Natural killer cell (primary cell): ENCODE data around the gene GBP4. TPM values are rescaled to one million over a fixed set of nuclear protein-coding genes. Genes with fewer than 3 reads are reported as not detected.

ENCODE experiments used
- ATAC-seq, 3 donors: fragments of 150-1000 bp in 2 of 3; fragments of 200-7000 bp in 1 of 3; cut with Tn5 transposase; 1 replicate in 1 of 3; 2 replicates in 2 of 3; pipeline ENCODE4 v1.10.0; 2021; ENCODE audit warnings: mild to moderate bottlenecking in 2 of 3, moderate library complexity in 2 of 3
- DNase-seq, 2 donors: peaks; one replicate each; pipeline versions ENCODE4 v3.0.0 to v3.0.0-alpha.2; 2013 to 2021; ENCODE audit warnings: mixed read lengths in 1 of 2
- H3K27ac ChIP-seq: one replicate; pipeline ENCODE4 v1.5.1; 2013; ENCODE audit warnings: mild to moderate bottlenecking, low read length
- H3K27me3 ChIP-seq: one replicate; pipeline ENCODE4 v1.6.1; 2013; ENCODE audit warnings: low read length; ENCODE audit not compliant: control insufficient read depth, insufficient read depth
- H3K36me3 ChIP-seq: one replicate; pipeline ENCODE4 v1.6.1; 2013; ENCODE audit warnings: low read length; ENCODE audit not compliant: control insufficient read depth, insufficient read depth
- H3K4me1 ChIP-seq: one replicate; pipeline ENCODE4 v1.6.1; 2013; ENCODE audit warnings: low read length; ENCODE audit not compliant: control insufficient read depth, insufficient read depth
- H3K4me3 ChIP-seq: one replicate; pipeline ENCODE4 v1.5.1; 2013; ENCODE audit warnings: low read length
- H3K9me3 ChIP-seq: one replicate; pipeline ENCODE4 v1.6.1; 2013; ENCODE audit warnings: low read length; ENCODE audit not compliant: control insufficient read depth, insufficient read depth
- H3K27ac Mint-ChIP-seq, 2 donors: one replicate each; pipeline ENCODE4 v1.8.0; 2022; ENCODE audit warnings: mild to moderate bottlenecking in 2 of 2, mixed read lengths in 2 of 2, moderate library complexity in 1 of 2
- H3K27me3 Mint-ChIP-seq, 2 donors: one replicate each; pipeline ENCODE4 v1.8.0; 2022; ENCODE audit warnings: low read depth in 2 of 2, mixed read lengths in 2 of 2
- H3K36me3 Mint-ChIP-seq: one replicate; pipeline ENCODE4 v1.8.0; 2022; ENCODE audit warnings: mixed read lengths
- H3K4me1 Mint-ChIP-seq, 2 donors: one replicate each; pipeline ENCODE4 v1.8.0; 2022; ENCODE audit warnings: mixed read lengths in 2 of 2
- H3K4me3 Mint-ChIP-seq: one replicate; pipeline ENCODE4 v1.8.0; 2022; ENCODE audit warnings: mild to moderate bottlenecking, moderate library complexity, mixed read lengths
- H3K9me3 Mint-ChIP-seq, 2 donors: one replicate each; pipeline ENCODE4 v1.8.0; 2022; ENCODE audit warnings: mixed read lengths in 2 of 2
- WGBS: methylation state at CpG from one replicate; pipeline ENCODE4 v1.1.7; 2013; ENCODE audit warnings: missing lambda C conversion rate; ENCODE audit not compliant: insufficient coverage; 5-methylcytosine and 5-hydroxymethylcytosine counted together
- intact Hi-C: fragments of 100-400 bp; cut with micrococcal nuclease; formaldehyde crosslinking; loops from one replicate; pipeline ENCODE4 v1.14.2; 2022
- total RNA-seq, 4 donors: library from RNA; stranded (reverse); fragments of 120-200 nt in 1 of 4; gene quantifications; one replicate each; pipeline versions ENCODE4 v1.2.3 to v1.2.4, GENCODE V29; 2013 to 2022
- TF ChIP-seq, protein P1 (sequence below): fragments of 200-600 bp; IDR thresholded peaks from one replicate; pipeline ENCODE4 v1.8.0; 2022; ENCODE audit warnings: antibody characterized with exemption

GBP4 gene
- total RNA-seq, 3 donors from 2014 or later (not counting 1 experiment from before 2014, with no cell fraction given) = 39.1 to 62.1 (median 45.6) TPM

- TF ChIP-seq, protein P1, sequence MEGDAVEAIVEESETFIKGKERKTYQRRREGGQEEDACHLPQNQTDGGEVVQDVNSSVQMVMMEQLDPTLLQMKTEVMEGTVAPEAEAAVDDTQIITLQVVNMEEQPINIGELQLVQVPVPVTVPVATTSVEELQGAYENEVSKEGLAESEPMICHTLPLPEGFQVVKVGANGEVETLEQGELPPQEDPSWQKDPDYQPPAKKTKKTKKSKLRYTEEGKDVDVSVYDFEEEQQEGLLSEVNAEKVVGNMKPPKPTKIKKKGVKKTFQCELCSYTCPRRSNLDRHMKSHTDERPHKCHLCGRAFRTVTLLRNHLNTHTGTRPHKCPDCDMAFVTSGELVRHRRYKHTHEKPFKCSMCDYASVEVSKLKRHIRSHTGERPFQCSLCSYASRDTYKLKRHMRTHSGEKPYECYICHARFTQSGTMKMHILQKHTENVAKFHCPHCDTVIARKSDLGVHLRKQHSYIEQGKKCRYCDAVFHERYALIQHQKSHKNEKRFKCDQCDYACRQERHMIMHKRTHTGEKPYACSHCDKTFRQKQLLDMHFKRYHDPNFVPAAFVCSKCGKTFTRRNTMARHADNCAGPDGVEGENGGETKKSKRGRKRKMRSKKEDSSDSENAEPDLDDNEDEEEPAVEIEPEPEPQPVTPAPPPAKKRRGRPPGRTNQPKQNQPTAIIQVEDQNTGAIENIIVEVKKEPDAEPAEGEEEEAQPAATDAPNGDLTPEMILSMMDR = no peak
- H3K9me3 Mint-ChIP-seq = peaks cover 0 to 3% of the 10 kb centered on the region in 2 donors
- no peaks in the 10 kb centered on the region for H3K27me3 ChIP-seq
- H3K4me3 Mint-ChIP-seq = no peak overlapping the region
- H3K36me3 ChIP-seq = no peaks in the 10 kb centered on the region
- peak overlapping the region in 1 of 2 donors; percentile 18 for H3K27ac Mint-ChIP-seq
- H3K36me3 Mint-ChIP-seq = peaks cover 9% of the 10 kb centered on the region
- no peaks in the 10 kb centered on the region for H3K4me1 Mint-ChIP-seq
- ATAC-seq (no peak), DNase-seq (no peak)
- intact Hi-C loops = no loop called here
- H3K27me3 Mint-ChIP-seq = no peaks in the 10 kb centered on the region
- H3K4me1 ChIP-seq = no peaks in the 10 kb centered on the region
- no peak overlapping the region for H3K27ac ChIP-seq
- WGBS = 100% methylated on average over 1 of the region's 1 CpG
- no peak overlapping the region for H3K4me3 ChIP-seq
- no peaks in the 10 kb centered on the region for H3K9me3 ChIP-seq
Measured at GRCh38 chr1:89213347-89213746, 14.6 kb upstream of the GBP4 start.

DNA sequence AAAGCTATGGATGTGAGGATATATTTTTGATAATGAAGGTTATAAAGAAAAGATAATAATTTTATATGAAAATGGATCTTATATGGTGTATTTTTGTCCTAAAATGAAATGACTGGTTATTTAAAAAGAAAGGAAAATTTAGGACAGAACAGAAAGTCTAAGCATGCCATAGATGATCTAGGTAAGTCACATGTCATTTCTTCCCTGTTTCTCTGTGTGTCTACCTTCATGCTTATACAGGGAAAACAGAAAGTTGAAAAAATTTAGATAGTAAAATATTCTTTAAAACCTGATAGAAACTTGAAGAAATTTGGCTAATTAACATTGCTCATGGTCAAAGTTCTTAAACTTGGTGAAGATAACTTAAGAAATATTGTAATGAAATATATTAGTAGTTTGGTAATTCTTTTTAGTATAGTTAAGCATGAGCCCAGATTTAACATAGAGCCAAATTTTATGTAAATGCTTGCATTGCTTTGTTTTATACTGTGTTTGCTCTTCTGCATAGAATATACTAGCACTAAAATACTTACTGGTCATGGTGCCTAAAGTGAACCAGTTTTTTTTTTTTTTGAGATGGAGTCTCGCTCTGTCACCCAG is 12.4 kb upstream of the GBP4 start:
- ATAC-seq (no peak), DNase-seq (no peak)
- no peaks in the 10 kb centered on the region for H3K4me1 ChIP-seq
- no peaks in the 10 kb centered on the region for H3K36me3 ChIP-seq
- H3K4me3 Mint-ChIP-seq = no peak overlapping the region
- no peaks in the 10 kb centered on the region for H3K27me3 Mint-ChIP-seq
- no peak overlapping the region for H3K4me3 ChIP-seq
- H3K27ac Mint-ChIP-seq = no peak overlapping the region
- H3K36me3 Mint-ChIP-seq = peaks cover 6% of the 10 kb centered on the region
- H3K9me3 Mint-ChIP-seq = peaks cover 2 to 5% of the 10 kb centered on the region in 2 donors
- no peak overlapping the region for H3K27ac ChIP-seq
- H3K9me3 ChIP-seq = no peaks in the 10 kb centered on the region
- TF ChIP-seq, protein P1 = no peak
- intact Hi-C loops = no loop called here
- no peaks in the 10 kb centered on the region for H3K27me3 ChIP-seq
- 100% methylated on average over 1 of the region's 1 CpG for WGBS
- no peaks in the 10 kb centered on the region for H3K4me1 Mint-ChIP-seq

GRCh38 chr1:89206373-89206772 is 7.6 kb upstream of the GBP4 start:
- no peaks in the 10 kb centered on the region for H3K27me3 Mint-ChIP-seq
- Histone ChIP-seq H3K27me3 (no peaks in the 10 kb centered on the region), H3K4me1 (peaks cover 2% of the 10 kb centered on the region), H3K36me3 (no peaks in the 10 kb centered on the region), H3K4me3 (no peak overlapping the region), H3K27ac (no peak overlapping the region), H3K9me3 (peaks cover 9% of the 10 kb centered on the region)
- H3K9me3 Mint-ChIP-seq = peaks cover 8 to 9% of the 10 kb centered on the region in 2 donors
- H3K4me1 Mint-ChIP-seq = peaks cover 4 to 26% of the 10 kb centered on the region in 2 donors
- no peak for ATAC-seq
- DNase-seq = no peak
- WGBS = 84% methylated on average over 3 of the region's 3 CpGs
- H3K4me3 Mint-ChIP-seq = no peak overlapping the region
- no peak overlapping the region for H3K27ac Mint-ChIP-seq
- intact Hi-C loops = no loop called here
- peaks cover 17% of the 10 kb centered on the region for H3K36me3 Mint-ChIP-seq
- TF ChIP-seq, protein P1 = no peak

DNA sequence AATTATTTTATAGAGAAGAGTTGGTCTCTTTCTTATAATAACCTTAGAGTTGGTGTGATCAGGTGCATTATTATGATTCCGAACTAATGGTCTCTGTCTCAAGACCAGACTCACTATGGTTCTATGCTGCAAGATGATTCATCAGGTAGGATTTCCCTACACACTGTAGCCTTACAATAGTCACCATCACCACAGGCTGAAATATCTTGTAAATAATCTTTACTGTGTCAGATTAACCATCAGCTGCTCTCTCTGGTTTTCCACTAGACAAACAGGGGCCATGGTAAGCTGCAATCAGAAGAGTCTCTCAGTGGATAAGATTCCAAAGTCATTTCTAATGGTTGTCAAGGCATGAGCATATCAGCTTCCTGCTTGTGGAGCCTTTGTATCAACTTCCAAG is 4.4 kb upstream of the GBP4 start:
- peaks cover 9% of the 10 kb centered on the region for H3K9me3 ChIP-seq
- Mint-ChIP-seq H3K27ac (peak overlapping the region in 1 of 2 donors; percentile 46), H3K4me1 (peaks cover 23 to 52% of the 10 kb centered on the region in 2 donors), H3K4me3 (no peak overlapping the region), H3K27me3 (no peaks in the 10 kb centered on the region), H3K9me3 (peaks cover 8% of the 10 kb centered on the region in 2 donors), H3K36me3 (peaks cover 11% of the 10 kb centered on the region)
- H3K27me3 ChIP-seq = no peaks in the 10 kb centered on the region
- WGBS = 88% methylated on average over 1 of the region's 1 CpG
- no peaks in the 10 kb centered on the region for H3K36me3 ChIP-seq
- DNase-seq (no peak), ATAC-seq (no peak)
- intact Hi-C loops = no loop called here
- no peak overlapping the region for H3K4me3 ChIP-seq
- TF ChIP-seq, protein P1 = no peak
- H3K4me1 ChIP-seq = peaks cover 12% of the 10 kb centered on the region
- H3K27ac ChIP-seq = no peak overlapping the region
